ENCODE measurements around the gene NCKAP5. TPM values are rescaled to one million over a fixed set of nuclear protein-coding genes. Genes with fewer than 3 reads are reported as not detected.

The NCKAP5 gene
- total and polyA plus RNA-seq, 9 of the 15 experiments (the other 6 are each of a cell fraction or from before 2014, with no cell fraction given), result not detected

- intact Hi-C loops (cut with micrococcal nuclease), result no loop called here
- ChIA-PET POLR2A (no interaction called here), CTCF (ENCODE audit: low intra/inter-chr PET ratio) (no interaction called here)
- Histone ChIP-seq H2AFZ (ENCODE audit: low read depth, low read length) (no peak overlapping the region), H3K4me1 (replicated peaks in 1 of 2; ENCODE audit: control insufficient read depth in 2 of 2, insufficient read depth in 2 of 2, low read length in 2 of 2) (no peaks in the 10 kb centered on the region), H3K4me2 (ENCODE audit: insufficient read depth, low read length) (no peak overlapping the region), H3K9me1 (ENCODE audit: control insufficient read depth, insufficient read depth, low read length) (no peaks in the 10 kb centered on the region), H3K27ac (ENCODE audit: extremely low read depth, low read depth, low read length) (no peak overlapping the region), H3K79me2 (ENCODE audit: control insufficient read depth, insufficient read depth, low read length) (no peaks in the 10 kb centered on the region), H3K27me3 (ENCODE audit: control insufficient read depth in 2 of 2, insufficient read depth in 2 of 2, low read length in 2 of 2) (no peaks in the 10 kb centered on the region), H4K20me1 (replicated peaks; ENCODE audit: control insufficient read depth, insufficient read depth, low read length) (no peaks in the 10 kb centered on the region), H3K4me3 (no peak overlapping the region), H3K9ac (ENCODE audit: insufficient read depth in 1 of 2, low read depth in 2 of 2, low read length in 2 of 2) (no peak overlapping the region), H3K9me3 (replicated peaks; ENCODE audit: control insufficient read depth, insufficient read depth, low read depth, low read length) (no peaks in the 10 kb centered on the region), H3K36me3 (ENCODE audit: control insufficient read depth, insufficient read depth, low read length) (no peaks in the 10 kb centered on the region)
- FAIRE-seq, result no peak
- DNase-seq (ENCODE audit: extremely low read depth in 1 of 4, low spot score in 3 of 4), result no peak
- BruUV-seq (replicated peaks), result no TSS peak
- no peak for ATAC-seq
- no peak for TF ChIP-seq SRSF7 (optimal IDR thresholded peaks at IDR 0.05; ENCODE audit: low read depth, low read length)
- 3% methylated on average over 4 of the region's 4 CpGs for WGBS (ENCODE audit: insufficient coverage, low coverage, missing lambda C conversion rate)
- in situ Hi-C loops (cut with MboI), result no loop called here
Observed at GRCh38 chr2:133110201-133110600, 458.1 kb downstream of the NCKAP5 start.

GRCh38 chr2:133109772-133110171 is 458.5 kb downstream of the NCKAP5 start:
- Histone ChIP-seq H3K9me1 (ENCODE audit: control insufficient read depth, insufficient read depth, low read length) (no peaks in the 10 kb centered on the region), H2AFZ (ENCODE audit: low read depth, low read length) (no peak overlapping the region), H3K36me3 (ENCODE audit: control insufficient read depth, insufficient read depth, low read length) (no peaks in the 10 kb centered on the region), H3K4me3 (no peak overlapping the region), H3K27me3 (ENCODE audit: control insufficient read depth in 2 of 2, insufficient read depth in 2 of 2, low read length in 2 of 2) (no peaks in the 10 kb centered on the region), H3K9ac (ENCODE audit: insufficient read depth in 1 of 2, low read depth in 2 of 2, low read length in 2 of 2) (no peak overlapping the region), H3K9me3 (replicated peaks; ENCODE audit: control insufficient read depth, insufficient read depth, low read depth, low read length) (no peaks in the 10 kb centered on the region), H3K4me2 (ENCODE audit: insufficient read depth, low read length) (no peak overlapping the region), H3K79me2 (ENCODE audit: control insufficient read depth, insufficient read depth, low read length) (no peaks in the 10 kb centered on the region), H3K27ac (ENCODE audit: extremely low read depth, low read depth, low read length) (no peak overlapping the region), H3K4me1 (replicated peaks in 1 of 2; ENCODE audit: control insufficient read depth in 2 of 2, insufficient read depth in 2 of 2, low read length in 2 of 2) (no peaks in the 10 kb centered on the region), H4K20me1 (replicated peaks; ENCODE audit: control insufficient read depth, insufficient read depth, low read length) (no peaks in the 10 kb centered on the region)
- FAIRE-seq (no peak), DNase-seq (ENCODE audit: extremely low read depth in 1 of 4, low spot score in 3 of 4) (no peak), ATAC-seq (no peak)
- in situ Hi-C loops (cut with MboI), result no loop called here
- intact Hi-C loops (cut with micrococcal nuclease), result no loop called here
- BruUV-seq (replicated peaks), result no TSS peak
- WGBS (ENCODE audit: insufficient coverage, low coverage, missing lambda C conversion rate), result 3% methylated on average over 4 of the region's 4 CpGs
- CTCF ChIA-PET (ENCODE audit: low intra/inter-chr PET ratio), result no interaction called here
- POLR2A ChIA-PET, result no interaction called here
- TF ChIP-seq RREB1 (CRISPR knock-in tag; IDR thresholded peaks at IDR 0.05) (no peak), C11orf30 (IDR thresholded peaks at IDR 0.05; ENCODE audit: low read depth) (no peak), ARID4B (CRISPR knock-in tag; IDR thresholded peaks at IDR 0.05) (no peak), FOXM1 (IDR thresholded peaks at IDR 0.05; ENCODE audit: low read depth) (no peak), FOXM1 (CRISPR knock-in tag; IDR thresholded peaks at IDR 0.05; ENCODE audit: low read depth) (no peak)

All from K562 (cell line).